Renal pelvis (tissue), 12 donors: ENCODE results near the gene ELL. TPM values are rescaled to one million over a fixed set of nuclear protein-coding genes. Genes with fewer than 3 reads are reported as not detected.
"Not testable (repeated sequence)": the region's sequence is repeated elsewhere in the genome, so short reads cannot be mapped to it uniquely, and the experiment has no call there.

ENCODE experiments used
- DNase-seq: peaks from one replicate; pipeline ENCODE4 v3.0.0-alpha.2; 2013
- long read RNA-seq, 16 experiments: transcript quantifications; one replicate each; lab custom pipeline, GENCODE V29; 2026
- polyA plus RNA-seq, 3 donors: library from polyadenylated mRNA; unstranded; fragments of 120-200 nt; gene quantifications; one replicate each; pipeline ENCODE4 v1.2.1, GENCODE V29; 2013; ENCODE audit not compliant: insufficient read length in 3 of 3

The ELL gene
- polyA plus RNA-seq, result 10 to 100 TPM in 2 of 3 donors, 1 to 10 TPM in 1; 9.9 to 12.2 (median 12.0) TPM
- long read RNA-seq, donor 1, full-length matches to known transcripts, result 2 of 2,906 reads
- long read RNA-seq, donor 1, partial matches to known transcripts, result 2,629 of 2,906 reads
- long read RNA-seq, donor 1, other reads (novel, unspliced or antisense), result 275 of 2,906 reads
- long read RNA-seq, donor 2, full-length matches to known transcripts, result 4 of 4 reads
- long read RNA-seq, donor 2, partial matches to known transcripts, result 0 of 4 reads
- long read RNA-seq, donor 2, other reads (novel, unspliced or antisense), result 0 of 4 reads
- long read RNA-seq, donor 3, full-length matches to known transcripts, result 2 of 9 reads
- long read RNA-seq, donor 3, partial matches to known transcripts, result 7 of 9 reads
- long read RNA-seq, donor 3, other reads (novel, unspliced or antisense), result 0 of 9 reads
- long read RNA-seq, donor 4, full-length matches to known transcripts, result 1 of 1 reads
- long read RNA-seq, donor 4, partial matches to known transcripts, result 0 of 1 reads
- long read RNA-seq, donor 4, other reads (novel, unspliced or antisense), result 0 of 1 reads
- long read RNA-seq, donor 5, result 0 reads
- long read RNA-seq, donor 6, full-length matches to known transcripts, result 1 of 1 reads
- long read RNA-seq, donor 6, partial matches to known transcripts, result 0 of 1 reads
- long read RNA-seq, donor 6, other reads (novel, unspliced or antisense), result 0 of 1 reads
- long read RNA-seq, donor 7, partial matches to known transcripts, result 9 of 9 reads
- long read RNA-seq, donor 7, other reads (novel, unspliced or antisense), result 0 of 9 reads
- long read RNA-seq, donor 8, result 0 reads
- long read RNA-seq, donor 9, full-length matches to known transcripts, result 1 of 1 reads
- long read RNA-seq, donor 9, partial matches to known transcripts, result 0 of 1 reads
- long read RNA-seq, donor 9, other reads (novel, unspliced or antisense), result 0 of 1 reads
- long read RNA-seq, donor 10, full-length matches to known transcripts, result 1 of 1 reads
- long read RNA-seq, donor 10, partial matches to known transcripts, result 0 of 1 reads
- long read RNA-seq, donor 10, other reads (novel, unspliced or antisense), result 0 of 1 reads
- long read RNA-seq, donor 11, partial matches to known transcripts, result 0 of 3 reads
- long read RNA-seq, donor 11, other reads (novel, unspliced or antisense), result 0 of 3 reads
- long read RNA-seq, donor 12, full-length matches to known transcripts, result 4 of 176 reads
- long read RNA-seq, donor 12, partial matches to known transcripts, result 172 of 176 reads
- long read RNA-seq, donor 12, other reads (novel, unspliced or antisense), result 0 of 176 reads
- long read RNA-seq, donor 13, partial matches to known transcripts, result 28 of 78 reads
- long read RNA-seq, donor 13, other reads (novel, unspliced or antisense), result 48 of 78 reads
- long read RNA-seq, donor 14, result 0 reads
- long read RNA-seq, donor 15, result 0 reads
- long read RNA-seq, donor 16, full-length matches to known transcripts, result 4 of 1,892 reads
- long read RNA-seq, donor 16, partial matches to known transcripts, result 740 of 1,892 reads
- long read RNA-seq, donor 16, other reads (novel, unspliced or antisense), result 1,148 of 1,892 reads

GRCh38 chr19:18521692-18522123 lies at the start of gene ELL:
ELL (minus strand) TSS chr19:18522070; CDS start chr19:18522055, 15 bp downstream.
- DNase-seq, result no peak

- DNase-seq, result no peak
Observed at GRCh38 chr19:18568367-18568766, 46.5 kb upstream of the ELL start.

GRCh38 chr19:18566953-18567352 lies 45.1 kb upstream of the ELL start:
- no peak for DNase-seq

GRCh38 chr19:18562086-18562485 lies 40.2 kb upstream of the ELL start:
- no peak for DNase-seq

- no peak for DNase-seq
Observed at GRCh38 chr19:18559685-18560084, 37.8 kb upstream of the ELL start.

GRCh38 chr19:18558604-18559003 lies 36.7 kb upstream of the ELL start:
- DNase-seq, result no peak

GRCh38 chr19:18558202-18558555 lies 36.3 kb upstream of the ELL start:
- no peak for DNase-seq

GRCh38 chr19:18557411-18558201 lies 35.7 kb upstream of the ELL start, which contains the start of gene KXD1:
KXD1 (plus strand) TSS chr19:18557870; CDS start chr19:18562057, 4,187 bp downstream.
- DNase-seq, result peak; percentile 95

- DNase-seq, result no peak
Observed at GRCh38 chr19:18551631-18552030, 29.8 kb upstream of the ELL start.

- no peak for DNase-seq
Observed at GRCh38 chr19:18543814-18544475, 22.1 kb upstream of the ELL start.

- DNase-seq, result peak; percentile 89
Observed at GRCh38 chr19:18542941-18543813, 21.3 kb upstream of the ELL start, which contains the start of gene FKBP8. FKBP8 (minus strand) TSS chr19:18543573; CDS start chr19:18541970, 1,603 bp downstream.

GRCh38 chr19:18541992-18542940 lies 20.4 kb upstream of the ELL start:
- DNase-seq, result no peak

GRCh38 chr19:18541258-18541991 lies 19.6 kb upstream of the ELL start:
- no peak for DNase-seq

GRCh38 chr19:18540200-18540599 lies 18.3 kb upstream of the ELL start:
- DNase-seq, result not testable (repeated sequence)

- no peak for DNase-seq
Observed at GRCh38 chr19:18539372-18539771, 17.5 kb upstream of the ELL start.

- no peak for DNase-seq
Observed at GRCh38 chr19:18538115-18538514, 16.2 kb upstream of the ELL start.

- DNase-seq, result no peak
Observed at GRCh38 chr19:18537431-18537830, 15.6 kb upstream of the ELL start.
